Cerebellar cortex (tissue), 1 donor: ENCODE measurements around the gene DNAH11.
"Not testable (repeated sequence)": the region's sequence is repeated elsewhere in the genome, so short reads cannot be mapped to it uniquely, and the experiment has no call there.

Source experiments
- DNase-seq: peaks from one replicate; pipeline ENCODE4 v3.0.0-alpha.2; 2015; ENCODE audit warnings: low spot score

DNAH11 gene

GRCh38 chr7:21927693-21928092 lies 384.9 kb downstream of the DNAH11 start:
- no peak for DNase-seq

GRCh38 chr7:21933293-21933692 lies 390.5 kb downstream of the DNAH11 start:
- DNase-seq: not testable (repeated sequence)

GRCh38 chr7:21934808-21935207 lies 392.0 kb downstream of the DNAH11 start:
- no peak for DNase-seq

- DNase-seq: no peak
Observed at GRCh38 chr7:21938463-21938862, 395.6 kb downstream of the DNAH11 start.

GRCh38 chr7:21939136-21939857 lies 396.5 kb downstream of the DNAH11 start:
- peak; percentile 46 for DNase-seq

GRCh38 chr7:21939858-21940372 lies 397.1 kb downstream of the DNAH11 start:
- DNase-seq: no peak

GRCh38 chr7:21941611-21942141 lies 398.8 kb downstream of the DNAH11 start:
- DNase-seq: peak; percentile 19

GRCh38 chr7:21942955-21943354 lies 400.1 kb downstream of the DNAH11 start:
- DNase-seq: peak; percentile 44

- no peak for DNase-seq
Observed at GRCh38 chr7:21943436-21943835, 400.6 kb downstream of the DNAH11 start.

- peak; percentile 48 for DNase-seq
Observed at GRCh38 chr7:21944616-21945453, 402.0 kb downstream of the DNAH11 start.

GRCh38 chr7:21945454-21946221 lies 402.8 kb downstream of the DNAH11 start, which contains the start of gene CDCA7L:
Gene CDCA7L (minus strand): TSS chr7:21945899. CDS start chr7:21945804, 95 bp downstream.
- DNase-seq: peak; percentile 55

- peak; percentile 67 for DNase-seq
Observed at GRCh38 chr7:21946222-21946709, 403.4 kb downstream of the DNAH11 start.

- DNase-seq: no peak
Observed at GRCh38 chr7:21947056-21947455, 404.2 kb downstream of the DNAH11 start.

GRCh38 chr7:21947946-21948345 lies 405.1 kb downstream of the DNAH11 start:
- no peak for DNase-seq

GRCh38 chr7:21948364-21948763 lies 405.5 kb downstream of the DNAH11 start:
- peak; percentile 17 for DNase-seq

GRCh38 chr7:21948887-21949540 lies 406.2 kb downstream of the DNAH11 start:
- DNase-seq: peak; percentile 22
